ENCODE data around the gene ANK2. TPM values are rescaled to one million over a fixed set of nuclear protein-coding genes. Genes with fewer than 3 reads are reported as not detected.

The ANK2 gene
- total and polyA plus RNA-seq, 2 experiments from 2014 or later: 7.7 to 40.4 TPM

DNA sequence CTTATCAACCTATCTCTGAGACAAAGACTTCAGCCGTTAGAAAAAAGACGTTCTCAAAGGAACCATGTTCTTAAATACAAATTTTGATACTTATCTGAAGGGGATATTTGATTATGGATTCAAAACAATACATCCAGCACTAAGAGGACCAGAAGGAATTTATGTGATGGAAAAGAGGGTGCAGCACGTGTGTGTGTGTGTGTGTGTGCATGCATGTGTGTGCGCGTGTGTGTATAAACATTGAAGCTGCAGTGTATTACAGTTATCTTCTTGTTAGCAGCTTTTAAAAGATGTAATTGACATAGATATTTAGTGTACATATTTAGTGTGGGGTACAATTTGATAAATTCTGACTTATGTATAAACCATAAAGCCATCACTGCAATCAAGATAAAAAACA is 44.9 kb downstream of the ANK2 start:
- H3K4me1 Mint-ChIP-seq: no peaks in the 10 kb centered on the region
- no peaks in the 10 kb centered on the region for H3K27me3 Mint-ChIP-seq (ENCODE audit: insufficient read depth, low read depth, poor library complexity)
- H3K9me3 Mint-ChIP-seq: no peaks in the 10 kb centered on the region
- no peak overlapping the region for H3K4me3 Mint-ChIP-seq
- Histone ChIP-seq H3K36me3 (ENCODE audit: insufficient read depth) (no peaks in the 10 kb centered on the region), H3K79me2 (replicated peaks; ENCODE audit: insufficient read depth) (no peaks in the 10 kb centered on the region), H3K4me3 (no peak overlapping the region), H3K27me3 (ENCODE audit: insufficient read depth) (no peaks in the 10 kb centered on the region), H3K9me2 (ENCODE audit: insufficient read depth) (no peaks in the 10 kb centered on the region), H4K20me1 (replicated peaks; ENCODE audit: insufficient read depth) (no peaks in the 10 kb centered on the region), H3F3A (replicated peaks; ENCODE audit: low read depth) (no peaks in the 10 kb centered on the region), H3K4me1 (ENCODE audit: insufficient read depth) (no peaks in the 10 kb centered on the region), H3K27ac (ENCODE audit: low read depth) (no peak overlapping the region), H3K4me2 (no peak overlapping the region), H2AFZ (no peak overlapping the region)
- DNase-seq (ENCODE audit: low spot score): no peak
- H3K27ac Mint-ChIP-seq: no peak overlapping the region
- TF ChIP-seq POLR2AphosphoS5 (IDR thresholded peaks at IDR 0.05; ENCODE audit: low read depth) (no peak), STAT1 (IDR thresholded peaks at IDR 0.05; ENCODE audit: unreplicated experiment) (no peak)
- no peaks in the 10 kb centered on the region for H3K36me3 Mint-ChIP-seq (ENCODE audit: low read depth)
- no peak for ATAC-seq

DNA sequence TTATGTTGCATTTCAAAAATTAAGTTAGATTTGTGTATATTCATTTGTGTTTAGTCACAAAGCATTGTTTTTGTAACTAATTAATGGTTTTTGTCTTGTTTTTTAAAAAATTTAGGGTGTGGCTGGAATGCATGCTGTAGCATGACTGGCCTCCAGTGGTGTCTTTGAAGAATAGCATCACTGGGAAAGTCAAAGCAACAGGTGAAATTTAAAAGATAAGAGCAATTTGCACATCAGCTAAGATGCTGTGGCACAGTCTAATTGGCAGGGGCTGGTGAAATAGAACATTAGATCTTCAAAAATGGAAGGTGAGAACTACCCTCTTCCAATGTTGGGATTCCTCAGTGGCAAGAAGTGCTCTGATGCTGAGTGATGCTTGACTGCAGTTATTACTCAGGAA is 45.3 kb downstream of the ANK2 start:
- Histone ChIP-seq H3K79me2 (replicated peaks; ENCODE audit: insufficient read depth) (no peaks in the 10 kb centered on the region), H3K27ac (ENCODE audit: low read depth) (no peak overlapping the region), H2AFZ (no peak overlapping the region), H3F3A (replicated peaks; ENCODE audit: low read depth) (no peaks in the 10 kb centered on the region), H3K9me2 (ENCODE audit: insufficient read depth) (no peaks in the 10 kb centered on the region), H4K20me1 (replicated peaks; ENCODE audit: insufficient read depth) (no peaks in the 10 kb centered on the region), H3K4me1 (ENCODE audit: insufficient read depth) (no peaks in the 10 kb centered on the region), H3K4me3 (no peak overlapping the region), H3K4me2 (no peak overlapping the region), H3K36me3 (ENCODE audit: insufficient read depth) (no peaks in the 10 kb centered on the region), H3K27me3 (ENCODE audit: insufficient read depth) (no peaks in the 10 kb centered on the region)
- ATAC-seq: no peak; the same call in 2 of the 3 replicates
- H3K4me1 Mint-ChIP-seq: no peaks in the 10 kb centered on the region
- peak; percentile 63 for DNase-seq (ENCODE audit: low spot score)
- no peaks in the 10 kb centered on the region for H3K36me3 Mint-ChIP-seq (ENCODE audit: low read depth)
- no peaks in the 10 kb centered on the region for H3K9me3 Mint-ChIP-seq
- H3K27ac Mint-ChIP-seq: no peak overlapping the region
- no peak for TF ChIP-seq ZNF114 (CRISPR knock-in tag; IDR thresholded peaks at IDR 0.05)
- TF ChIP-seq, protein P1, sequence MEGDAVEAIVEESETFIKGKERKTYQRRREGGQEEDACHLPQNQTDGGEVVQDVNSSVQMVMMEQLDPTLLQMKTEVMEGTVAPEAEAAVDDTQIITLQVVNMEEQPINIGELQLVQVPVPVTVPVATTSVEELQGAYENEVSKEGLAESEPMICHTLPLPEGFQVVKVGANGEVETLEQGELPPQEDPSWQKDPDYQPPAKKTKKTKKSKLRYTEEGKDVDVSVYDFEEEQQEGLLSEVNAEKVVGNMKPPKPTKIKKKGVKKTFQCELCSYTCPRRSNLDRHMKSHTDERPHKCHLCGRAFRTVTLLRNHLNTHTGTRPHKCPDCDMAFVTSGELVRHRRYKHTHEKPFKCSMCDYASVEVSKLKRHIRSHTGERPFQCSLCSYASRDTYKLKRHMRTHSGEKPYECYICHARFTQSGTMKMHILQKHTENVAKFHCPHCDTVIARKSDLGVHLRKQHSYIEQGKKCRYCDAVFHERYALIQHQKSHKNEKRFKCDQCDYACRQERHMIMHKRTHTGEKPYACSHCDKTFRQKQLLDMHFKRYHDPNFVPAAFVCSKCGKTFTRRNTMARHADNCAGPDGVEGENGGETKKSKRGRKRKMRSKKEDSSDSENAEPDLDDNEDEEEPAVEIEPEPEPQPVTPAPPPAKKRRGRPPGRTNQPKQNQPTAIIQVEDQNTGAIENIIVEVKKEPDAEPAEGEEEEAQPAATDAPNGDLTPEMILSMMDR (conservative IDR thresholded peaks at IDR 0.05; ENCODE audit: low read depth in 2 of 2): peak; percentile 77 to 97
- H3K4me3 Mint-ChIP-seq: no peak overlapping the region
- H3K27me3 Mint-ChIP-seq (ENCODE audit: insufficient read depth, low read depth, poor library complexity): no peaks in the 10 kb centered on the region

DNA sequence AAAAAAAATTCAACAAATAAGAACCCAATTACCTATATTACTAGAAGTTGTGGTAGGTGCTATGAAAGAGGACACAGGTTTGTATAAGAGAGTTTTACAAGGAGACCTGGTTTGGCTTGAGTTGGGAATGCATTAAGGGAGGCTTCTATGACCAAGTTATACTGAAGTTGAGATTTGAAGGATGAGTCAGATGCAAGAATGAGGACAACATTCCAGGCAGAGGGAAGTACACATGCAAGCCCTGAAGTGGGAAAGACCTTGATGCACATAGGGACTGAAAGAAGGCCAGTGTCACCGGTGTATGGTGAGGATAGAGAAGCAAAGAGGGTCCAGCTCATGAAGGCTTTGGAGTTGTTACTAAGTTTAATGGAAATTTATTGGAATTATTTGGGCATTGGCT is 52.2 kb downstream of the ANK2 start:
- DNase-seq (ENCODE audit: low spot score) (no peak), ATAC-seq (no peak)
- Mint-ChIP-seq H3K27me3 (ENCODE audit: insufficient read depth, low read depth, poor library complexity) (no peaks in the 10 kb centered on the region), H3K4me3 (no peak overlapping the region), H3K9me3 (no peaks in the 10 kb centered on the region), H3K4me1 (peaks cover 20% of the 10 kb centered on the region), H3K36me3 (ENCODE audit: low read depth) (no peaks in the 10 kb centered on the region), H3K27ac (no peak overlapping the region)
- Histone ChIP-seq H3K79me2 (replicated peaks; ENCODE audit: insufficient read depth) (no peaks in the 10 kb centered on the region), H3K36me3 (ENCODE audit: insufficient read depth) (no peaks in the 10 kb centered on the region), H3K4me1 (ENCODE audit: insufficient read depth) (peaks cover 5% of the 10 kb centered on the region; the same call in 1 of the 2 replicates), H3K27me3 (ENCODE audit: insufficient read depth) (no peaks in the 10 kb centered on the region), H3F3A (replicated peaks; ENCODE audit: low read depth) (no peaks in the 10 kb centered on the region), H3K27ac (ENCODE audit: low read depth) (no peak overlapping the region), H2AFZ (no peak overlapping the region), H4K20me1 (replicated peaks; ENCODE audit: insufficient read depth) (no peaks in the 10 kb centered on the region), H3K4me3 (no peak overlapping the region), H3K9me2 (ENCODE audit: insufficient read depth) (no peaks in the 10 kb centered on the region), H3K4me2 (no peak overlapping the region)
- TF ChIP-seq ZNF331 (CRISPR knock-in tag; IDR thresholded peaks at IDR 0.05; ENCODE audit: low read depth) (no peak), ZNF114 (CRISPR knock-in tag; IDR thresholded peaks at IDR 0.05) (no peak), STAT1 (IDR thresholded peaks at IDR 0.05; ENCODE audit: unreplicated experiment) (no peak), JUNB (IDR thresholded peaks at IDR 0.05; ENCODE audit: unreplicated experiment) (no peak), NANOG (IDR thresholded peaks at IDR 0.05; ENCODE audit: borderline replicate concordance) (no peak), POLR2AphosphoS5 (IDR thresholded peaks at IDR 0.05; ENCODE audit: low read depth) (no peak), EZH2phosphoT487 (IDR thresholded peaks at IDR 0.05; ENCODE audit: unreplicated experiment) (no peak), EZH2 (IDR thresholded peaks at IDR 0.05; ENCODE audit: low read depth, unreplicated experiment) (no peak), CREB1 (CRISPR knock-in tag; IDR thresholded peaks at IDR 0.05; ENCODE audit: low read depth) (no peak)
- TF ChIP-seq, protein P1 (conservative IDR thresholded peaks at IDR 0.05; ENCODE audit: low read depth in 2 of 2): no peak
- TF ChIP-seq, protein P2, sequence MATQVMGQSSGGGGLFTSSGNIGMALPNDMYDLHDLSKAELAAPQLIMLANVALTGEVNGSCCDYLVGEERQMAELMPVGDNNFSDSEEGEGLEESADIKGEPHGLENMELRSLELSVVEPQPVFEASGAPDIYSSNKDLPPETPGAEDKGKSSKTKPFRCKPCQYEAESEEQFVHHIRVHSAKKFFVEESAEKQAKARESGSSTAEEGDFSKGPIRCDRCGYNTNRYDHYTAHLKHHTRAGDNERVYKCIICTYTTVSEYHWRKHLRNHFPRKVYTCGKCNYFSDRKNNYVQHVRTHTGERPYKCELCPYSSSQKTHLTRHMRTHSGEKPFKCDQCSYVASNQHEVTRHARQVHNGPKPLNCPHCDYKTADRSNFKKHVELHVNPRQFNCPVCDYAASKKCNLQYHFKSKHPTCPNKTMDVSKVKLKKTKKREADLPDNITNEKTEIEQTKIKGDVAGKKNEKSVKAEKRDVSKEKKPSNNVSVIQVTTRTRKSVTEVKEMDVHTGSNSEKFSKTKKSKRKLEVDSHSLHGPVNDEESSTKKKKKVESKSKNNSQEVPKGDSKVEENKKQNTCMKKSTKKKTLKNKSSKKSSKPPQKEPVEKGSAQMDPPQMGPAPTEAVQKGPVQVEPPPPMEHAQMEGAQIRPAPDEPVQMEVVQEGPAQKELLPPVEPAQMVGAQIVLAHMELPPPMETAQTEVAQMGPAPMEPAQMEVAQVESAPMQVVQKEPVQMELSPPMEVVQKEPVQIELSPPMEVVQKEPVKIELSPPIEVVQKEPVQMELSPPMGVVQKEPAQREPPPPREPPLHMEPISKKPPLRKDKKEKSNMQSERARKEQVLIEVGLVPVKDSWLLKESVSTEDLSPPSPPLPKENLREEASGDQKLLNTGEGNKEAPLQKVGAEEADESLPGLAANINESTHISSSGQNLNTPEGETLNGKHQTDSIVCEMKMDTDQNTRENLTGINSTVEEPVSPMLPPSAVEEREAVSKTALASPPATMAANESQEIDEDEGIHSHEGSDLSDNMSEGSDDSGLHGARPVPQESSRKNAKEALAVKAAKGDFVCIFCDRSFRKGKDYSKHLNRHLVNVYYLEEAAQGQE (IDR thresholded peaks at IDR 0.05; ENCODE audit: unreplicated experiment): no peak
- TF ChIP-seq, protein P3, sequence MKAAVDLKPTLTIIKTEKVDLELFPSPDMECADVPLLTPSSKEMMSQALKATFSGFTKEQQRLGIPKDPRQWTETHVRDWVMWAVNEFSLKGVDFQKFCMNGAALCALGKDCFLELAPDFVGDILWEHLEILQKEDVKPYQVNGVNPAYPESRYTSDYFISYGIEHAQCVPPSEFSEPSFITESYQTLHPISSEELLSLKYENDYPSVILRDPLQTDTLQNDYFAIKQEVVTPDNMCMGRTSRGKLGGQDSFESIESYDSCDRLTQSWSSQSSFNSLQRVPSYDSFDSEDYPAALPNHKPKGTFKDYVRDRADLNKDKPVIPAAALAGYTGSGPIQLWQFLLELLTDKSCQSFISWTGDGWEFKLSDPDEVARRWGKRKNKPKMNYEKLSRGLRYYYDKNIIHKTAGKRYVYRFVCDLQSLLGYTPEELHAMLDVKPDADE (IDR thresholded peaks at IDR 0.05): no peak
